A375 (cell line): ENCODE data around the gene DYNC2H1. TPM values are rescaled to one million over a fixed set of nuclear protein-coding genes. Genes with fewer than 3 reads are reported as not detected.

Source experiments
- small RNA-seq: library from RNA; depleted of rRNA; stranded (forward); fragments of <200 nt; gene quantifications from one replicate; pipeline ENCODE3, GENCODE V24; 2014
- total RNA-seq: library from RNA; depleted of rRNA; stranded (reverse); fragments of >200 nt; shearing (Covaris generic); gene quantifications from 2 replicates; pipeline ENCODE4 v1.2.3, GENCODE V29; 2014; rRNA removed

Gene DYNC2H1
- total RNA-seq = 46.4 and 60.9 TPM in 2 replicates

GRCh38 chr11:103108933-103109817 lies at the start of gene DYNC2H1:
Gene DYNC2H1, plus strand, starts transcription at chr11:103109426. Its CDS starts 149 bp downstream, at chr11:103109575.

GRCh38 chr11:103091801-103092524 lies 17.3 kb upstream of the DYNC2H1 start, which contains the start of gene DCUN1D5:
Gene DCUN1D5, minus strand, starts transcription at chr11:103092160. Its CDS starts 288 bp downstream, at chr11:103091872.

Small RNAs within 50 kb of the gene (small RNA-seq; reads per million reads assigned to genes)
- gene AP003461.1 = not detected

Other genes with a start within 250 kb of the DYNC2H1 start
- gene MMP12, start 234.4 kb upstream of the DYNC2H1 start, total RNA-seq = 0.11 TPM in 1 of 2 replicates, not detected in the other
- gene MMP13, start 153.7 kb upstream of the DYNC2H1 start, total RNA-seq = 0.24 and 0.26 TPM in 2 replicates
- gene DCUN1D5, start 17.3 kb upstream of the DYNC2H1 start, total RNA-seq = 195 and 236 TPM in 2 replicates